Liver (tissue), 9 donors: ENCODE data around the gene FNBP1L. TPM values are rescaled to one million over a fixed set of nuclear protein-coding genes. Genes with fewer than 3 reads are reported as not detected.
A peak's percentile ranks its signal among the peaks of the same experiment; 100 is the strongest.

Experiments used
- DNase-seq: peaks from one replicate; pipeline ENCODE4 v3.0.0-alpha.2; 2017; ENCODE audit warnings: low spot score
- H3K27ac ChIP-seq, 2 donors: one replicate each; pipeline ENCODE4 v1.7.0; 2013; ENCODE audit warnings: inconsistent platforms in 2 of 2, low read length in 2 of 2, control low read depth in 1 of 2, low read depth in 1 of 2, mild to moderate bottlenecking in 1 of 2
- H3K27me3 ChIP-seq, 4 donors: one replicate each; pipeline versions ENCODE4 v1.6.1 to v1.7.0; 2013; ENCODE audit warnings: low read length in 3 of 4, inconsistent platforms in 1 of 4, mild to moderate bottlenecking in 1 of 4, moderate library complexity in 1 of 4; ENCODE audit not compliant: control insufficient read depth in 4 of 4, insufficient read depth in 4 of 4
- H3K36me3 ChIP-seq, 4 donors: one replicate each; pipeline versions ENCODE4 v1.6.1 to v1.7.0; 2013; ENCODE audit warnings: low read length in 3 of 4, mild to moderate bottlenecking in 3 of 4, low read depth in 1 of 4, moderate library complexity in 1 of 4; ENCODE audit not compliant: control insufficient read depth in 4 of 4, insufficient read depth in 3 of 4
- H3K4me1 ChIP-seq, 4 donors: one replicate each; pipeline versions ENCODE4 v1.6.1 to v1.7.0; 2013; ENCODE audit warnings: low read length in 3 of 4, mild to moderate bottlenecking in 3 of 4, moderate library complexity in 1 of 4; ENCODE audit not compliant: control insufficient read depth in 4 of 4, insufficient read depth in 4 of 4
- H3K4me3 ChIP-seq, 3 donors: one replicate each; pipeline versions ENCODE4 v1.6.1 to v1.7.0; 2013; ENCODE audit warnings: low read length in 3 of 3, control low read depth in 1 of 3, low read depth in 1 of 3, mild to moderate bottlenecking in 1 of 3
- H3K9ac ChIP-seq, 2 donors: one replicate each; pipeline ENCODE4 v1.7.0; 2013; ENCODE audit warnings: low read length in 2 of 2, mild to moderate bottlenecking in 2 of 2, moderate library complexity in 2 of 2, control low read depth in 1 of 2, low read depth in 1 of 2
- H3K9me3 ChIP-seq, 4 donors: one replicate each; pipeline versions ENCODE4 v1.6.1 to v1.7.0; 2013; ENCODE audit warnings: low read length in 3 of 4; ENCODE audit not compliant: control insufficient read depth in 4 of 4
- EGR1 ChIP-seq, 2 donors: IDR thresholded peaks; 2 replicates each; pipeline ENCODE4 v1.6.1; 2016 to 2018; ENCODE audit warnings: antibody characterized with exemption in 2 of 2, low read depth in 2 of 2
- FOXA1 ChIP-seq: IDR thresholded peaks from 2 replicates; pipeline ENCODE4 v1.6.1; 2016; ENCODE audit warnings: antibody characterized with exemption
- FOXA2 ChIP-seq: IDR thresholded peaks from 2 replicates; pipeline ENCODE4 v1.6.1; 2016; ENCODE audit warnings: antibody characterized with exemption
- HNF4A ChIP-seq, 2 donors: conservative IDR thresholded peaks; 2 replicates each; pipeline ENCODE4 v1.6.1; 2016; ENCODE audit warnings: antibody characterized with exemption in 2 of 2, mild to moderate bottlenecking in 2 of 2
- HNF4G ChIP-seq: IDR thresholded peaks from 2 replicates; pipeline ENCODE4 v1.6.1; 2016; ENCODE audit warnings: antibody characterized with exemption
- JUND ChIP-seq, 2 donors: IDR thresholded peaks; 2 replicates each; pipeline ENCODE4 v1.6.1; 2016; ENCODE audit warnings: antibody characterized with exemption in 2 of 2
- NR2F2 ChIP-seq: IDR thresholded peaks from 2 replicates; pipeline ENCODE4 v1.6.1; 2016; ENCODE audit warnings: antibody characterized with exemption
- RAD21 ChIP-seq, 2 donors: IDR thresholded peaks; 2 replicates each; pipeline ENCODE4 v1.6.1; 2016; ENCODE audit warnings: antibody characterized with exemption in 2 of 2, mild to moderate bottlenecking in 2 of 2
- SP1 ChIP-seq: IDR thresholded peaks from 2 replicates; pipeline ENCODE4 v1.6.1; 2018; ENCODE audit warnings: antibody characterized with exemption, mild to moderate bottlenecking
- TAF1 ChIP-seq: conservative IDR thresholded peaks from 2 replicates; pipeline ENCODE4 v1.6.1; 2016; ENCODE audit warnings: antibody characterized with exemption, mild to moderate bottlenecking
- YY1 ChIP-seq: IDR thresholded peaks from 2 replicates; pipeline ENCODE4 v1.6.1; 2016; ENCODE audit warnings: antibody characterized with exemption, mild to moderate bottlenecking
- WGBS: extraction: QIAGEN DNeasy Blood & Tissue Kit; methylation state at CpG from one replicate; pipeline ENCODE4 v1.1.7; 2013; 5-methylcytosine and 5-hydroxymethylcytosine counted together
- polyA plus RNA-seq, 2 donors: library from polyadenylated mRNA; stranded (reverse) in 1 of 2; unstranded in 1 of 2; fragments of 200-250 nt in 1 of 2; fragments of >200 nt in 1 of 2; fragmentation: Nextera tagmentation in 1 of 2; extraction: Ambion mirVana in 1 of 2; gene quantifications; one replicate each; pipeline versions ENCODE4 v1.2.1 to v1.2.3, GENCODE V29; 2013 to 2015
- total RNA-seq, 2 donors: library from RNA; depleted of rRNA; stranded (reverse); fragments of >200 nt; gene quantifications; one replicate each; pipeline ENCODE4 v1.2.3, GENCODE V29; 2014
- TF ChIP-seq, protein P1 (sequence below): IDR thresholded peaks from 2 replicates; pipeline ENCODE4 v1.6.1; 2016; ENCODE audit warnings: antibody characterized with exemption, mild to moderate bottlenecking
- TF ChIP-seq, protein P2 (sequence below): fragments of 150-350 bp; IDR thresholded peaks from 2 replicates; pipeline ENCODE4 v1.5.1; 2017; ENCODE audit warnings: improper control_type of control experiment, low read depth, low read length; ENCODE audit not compliant: missing input control
- TF ChIP-seq, protein P3 (sequence below): IDR thresholded peaks from 2 replicates; pipeline ENCODE4 v1.6.1; 2016; ENCODE audit warnings: antibody characterized with exemption
- TF ChIP-seq, protein P4 (sequence below): IDR thresholded peaks from 2 replicates; pipeline ENCODE4 v1.6.1; 2016; ENCODE audit warnings: antibody characterized with exemption
- TF ChIP-seq, protein P5 (sequence below): IDR thresholded peaks from 2 replicates; pipeline ENCODE4 v1.6.1; 2016; ENCODE audit warnings: antibody characterized with exemption
- donor health status: healthy.
- donor health status: healthy.
- donor health status: healthy.
- donor health status: healthy.
- donor health status: healthy.

The FNBP1L gene
- total and polyA plus RNA-seq, 4 donors, result 5.3 to 13.5 (median 8.9) TPM

DNA sequence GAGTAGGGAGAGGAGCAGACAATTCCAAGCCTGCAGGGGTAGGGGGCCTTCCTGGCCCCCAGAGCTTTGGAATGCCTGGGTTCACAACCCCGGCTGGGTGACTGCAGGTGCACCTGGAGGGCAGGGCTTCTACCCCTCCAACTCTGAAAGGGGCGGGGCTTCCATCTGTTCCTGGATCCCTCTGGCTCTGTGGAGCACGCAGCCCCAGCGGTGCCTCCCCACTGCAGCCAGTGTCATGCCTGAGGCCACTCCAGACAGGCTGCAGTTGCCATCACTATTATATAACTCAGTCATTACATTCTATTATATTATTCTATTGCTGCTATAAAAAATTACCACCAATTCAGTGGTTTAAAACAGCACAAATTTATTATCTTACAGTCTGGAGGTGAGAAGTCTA is 12.5 kb upstream of the FNBP1L start:
- Histone ChIP-seq H3K27ac (no peak overlapping the region), H3K9me3 (no peaks in the 10 kb centered on the region), H3K4me3 (no peak overlapping the region), H3K9ac (no peak overlapping the region), H3K36me3 (no peaks in the 10 kb centered on the region), H3K27me3 (no peaks in the 10 kb centered on the region), H3K4me1 (peaks cover 0 to 6% (median 3%) of the 10 kb centered on the region in 4 donors)
- WGBS, result 80% methylated on average over 4 of the region's 4 CpGs
- no peak for TF ChIP-seq EGR1 (IDR thresholded peaks at IDR 0.05; ENCODE audit: low read depth in 2 of 2)
- DNase-seq, result no peak

DNA sequence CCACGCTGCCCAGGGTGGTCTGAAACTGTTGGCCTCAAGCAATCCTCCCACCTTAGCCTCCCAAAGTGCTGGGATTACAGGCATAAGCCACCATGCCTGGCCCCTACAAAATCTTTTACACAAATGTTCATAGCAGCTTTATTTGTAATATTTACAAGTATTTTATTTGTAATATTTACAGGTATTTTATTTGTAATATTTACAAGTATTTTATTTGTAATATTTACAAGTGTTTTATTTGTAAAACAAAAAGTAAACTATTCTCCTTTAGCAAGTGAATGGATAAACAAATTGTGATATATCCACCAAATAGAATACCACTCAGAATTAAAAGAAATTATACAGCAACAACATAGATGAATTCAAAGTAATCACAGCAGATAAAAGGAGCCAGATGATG is 11.4 kb upstream of the FNBP1L start:
- WGBS, result 76% methylated on average over 1 of the region's 1 CpG
- no peak overlapping the region for H3K27ac ChIP-seq

DNA sequence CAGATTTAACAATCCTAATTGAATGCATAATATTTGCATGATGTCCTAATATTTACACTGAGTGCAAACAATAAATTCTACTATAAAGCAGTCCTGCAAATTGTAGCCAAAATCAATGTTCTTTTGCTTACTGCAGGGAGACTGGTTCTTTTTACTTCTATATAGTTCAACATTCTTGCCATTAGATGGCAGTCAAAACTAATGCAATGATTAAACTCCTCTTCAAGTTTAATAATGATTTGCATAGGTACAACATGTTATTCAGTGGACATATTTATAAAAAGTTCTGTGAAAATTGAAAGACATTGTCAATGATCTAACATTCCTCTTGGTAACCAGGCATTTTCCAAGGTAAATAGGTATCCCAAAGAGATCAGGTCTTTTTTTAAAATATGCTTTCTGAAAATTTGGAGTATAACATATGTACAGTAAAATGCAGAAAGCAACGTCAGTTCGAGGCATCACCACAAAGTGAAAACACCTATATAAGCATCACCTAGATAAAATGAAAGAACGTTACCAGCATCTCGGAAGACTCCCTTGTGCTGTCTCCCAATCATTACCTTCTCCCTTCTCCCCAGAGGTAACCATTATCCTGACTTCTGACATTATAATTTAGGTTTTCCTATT is 9.8 kb upstream of the FNBP1L start:
- 38% methylated on average over 4 of the region's 4 CpGs for WGBS
- no peak for DNase-seq
- H3K9ac ChIP-seq, result no peak overlapping the region
- no peaks in the 10 kb centered on the region for H3K27me3 ChIP-seq
- H3K4me3 ChIP-seq, result no peak overlapping the region
- peaks cover 0 to 6% (median 1%) of the 10 kb centered on the region in 4 donors for H3K4me1 ChIP-seq
- H3K27ac ChIP-seq, result no peak overlapping the region
- H3K9me3 ChIP-seq, result no peaks in the 10 kb centered on the region
- no peaks in the 10 kb centered on the region for H3K36me3 ChIP-seq
- TF ChIP-seq SP1 (no peak), FOXA2 (no peak), YY1 (no peak), RAD21 (IDR thresholded peaks at IDR 0.05) (peak; percentile 94), NR2F2 (no peak), HNF4G (no peak), FOXA1 (no peak), EGR1 (IDR thresholded peaks at IDR 0.05; ENCODE audit: low read depth in 2 of 2) (no peak), JUND (IDR thresholded peaks at IDR 0.05) (no peak), HNF4A (conservative IDR thresholded peaks at IDR 0.05) (no peak)
- TF ChIP-seq, protein P1, sequence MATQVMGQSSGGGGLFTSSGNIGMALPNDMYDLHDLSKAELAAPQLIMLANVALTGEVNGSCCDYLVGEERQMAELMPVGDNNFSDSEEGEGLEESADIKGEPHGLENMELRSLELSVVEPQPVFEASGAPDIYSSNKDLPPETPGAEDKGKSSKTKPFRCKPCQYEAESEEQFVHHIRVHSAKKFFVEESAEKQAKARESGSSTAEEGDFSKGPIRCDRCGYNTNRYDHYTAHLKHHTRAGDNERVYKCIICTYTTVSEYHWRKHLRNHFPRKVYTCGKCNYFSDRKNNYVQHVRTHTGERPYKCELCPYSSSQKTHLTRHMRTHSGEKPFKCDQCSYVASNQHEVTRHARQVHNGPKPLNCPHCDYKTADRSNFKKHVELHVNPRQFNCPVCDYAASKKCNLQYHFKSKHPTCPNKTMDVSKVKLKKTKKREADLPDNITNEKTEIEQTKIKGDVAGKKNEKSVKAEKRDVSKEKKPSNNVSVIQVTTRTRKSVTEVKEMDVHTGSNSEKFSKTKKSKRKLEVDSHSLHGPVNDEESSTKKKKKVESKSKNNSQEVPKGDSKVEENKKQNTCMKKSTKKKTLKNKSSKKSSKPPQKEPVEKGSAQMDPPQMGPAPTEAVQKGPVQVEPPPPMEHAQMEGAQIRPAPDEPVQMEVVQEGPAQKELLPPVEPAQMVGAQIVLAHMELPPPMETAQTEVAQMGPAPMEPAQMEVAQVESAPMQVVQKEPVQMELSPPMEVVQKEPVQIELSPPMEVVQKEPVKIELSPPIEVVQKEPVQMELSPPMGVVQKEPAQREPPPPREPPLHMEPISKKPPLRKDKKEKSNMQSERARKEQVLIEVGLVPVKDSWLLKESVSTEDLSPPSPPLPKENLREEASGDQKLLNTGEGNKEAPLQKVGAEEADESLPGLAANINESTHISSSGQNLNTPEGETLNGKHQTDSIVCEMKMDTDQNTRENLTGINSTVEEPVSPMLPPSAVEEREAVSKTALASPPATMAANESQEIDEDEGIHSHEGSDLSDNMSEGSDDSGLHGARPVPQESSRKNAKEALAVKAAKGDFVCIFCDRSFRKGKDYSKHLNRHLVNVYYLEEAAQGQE, result no peak
- TF ChIP-seq, protein P2, sequence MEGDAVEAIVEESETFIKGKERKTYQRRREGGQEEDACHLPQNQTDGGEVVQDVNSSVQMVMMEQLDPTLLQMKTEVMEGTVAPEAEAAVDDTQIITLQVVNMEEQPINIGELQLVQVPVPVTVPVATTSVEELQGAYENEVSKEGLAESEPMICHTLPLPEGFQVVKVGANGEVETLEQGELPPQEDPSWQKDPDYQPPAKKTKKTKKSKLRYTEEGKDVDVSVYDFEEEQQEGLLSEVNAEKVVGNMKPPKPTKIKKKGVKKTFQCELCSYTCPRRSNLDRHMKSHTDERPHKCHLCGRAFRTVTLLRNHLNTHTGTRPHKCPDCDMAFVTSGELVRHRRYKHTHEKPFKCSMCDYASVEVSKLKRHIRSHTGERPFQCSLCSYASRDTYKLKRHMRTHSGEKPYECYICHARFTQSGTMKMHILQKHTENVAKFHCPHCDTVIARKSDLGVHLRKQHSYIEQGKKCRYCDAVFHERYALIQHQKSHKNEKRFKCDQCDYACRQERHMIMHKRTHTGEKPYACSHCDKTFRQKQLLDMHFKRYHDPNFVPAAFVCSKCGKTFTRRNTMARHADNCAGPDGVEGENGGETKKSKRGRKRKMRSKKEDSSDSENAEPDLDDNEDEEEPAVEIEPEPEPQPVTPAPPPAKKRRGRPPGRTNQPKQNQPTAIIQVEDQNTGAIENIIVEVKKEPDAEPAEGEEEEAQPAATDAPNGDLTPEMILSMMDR, result peak; percentile 65
- TF ChIP-seq, protein P3, sequence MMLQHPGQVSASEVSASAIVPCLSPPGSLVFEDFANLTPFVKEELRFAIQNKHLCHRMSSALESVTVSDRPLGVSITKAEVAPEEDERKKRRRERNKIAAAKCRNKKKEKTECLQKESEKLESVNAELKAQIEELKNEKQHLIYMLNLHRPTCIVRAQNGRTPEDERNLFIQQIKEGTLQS, result no peak
- TF ChIP-seq, protein P4, sequence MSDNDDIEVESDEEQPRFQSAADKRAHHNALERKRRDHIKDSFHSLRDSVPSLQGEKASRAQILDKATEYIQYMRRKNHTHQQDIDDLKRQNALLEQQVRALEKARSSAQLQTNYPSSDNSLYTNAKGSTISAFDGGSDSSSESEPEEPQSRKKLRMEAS, result no peak
- TF ChIP-seq, protein P5, sequence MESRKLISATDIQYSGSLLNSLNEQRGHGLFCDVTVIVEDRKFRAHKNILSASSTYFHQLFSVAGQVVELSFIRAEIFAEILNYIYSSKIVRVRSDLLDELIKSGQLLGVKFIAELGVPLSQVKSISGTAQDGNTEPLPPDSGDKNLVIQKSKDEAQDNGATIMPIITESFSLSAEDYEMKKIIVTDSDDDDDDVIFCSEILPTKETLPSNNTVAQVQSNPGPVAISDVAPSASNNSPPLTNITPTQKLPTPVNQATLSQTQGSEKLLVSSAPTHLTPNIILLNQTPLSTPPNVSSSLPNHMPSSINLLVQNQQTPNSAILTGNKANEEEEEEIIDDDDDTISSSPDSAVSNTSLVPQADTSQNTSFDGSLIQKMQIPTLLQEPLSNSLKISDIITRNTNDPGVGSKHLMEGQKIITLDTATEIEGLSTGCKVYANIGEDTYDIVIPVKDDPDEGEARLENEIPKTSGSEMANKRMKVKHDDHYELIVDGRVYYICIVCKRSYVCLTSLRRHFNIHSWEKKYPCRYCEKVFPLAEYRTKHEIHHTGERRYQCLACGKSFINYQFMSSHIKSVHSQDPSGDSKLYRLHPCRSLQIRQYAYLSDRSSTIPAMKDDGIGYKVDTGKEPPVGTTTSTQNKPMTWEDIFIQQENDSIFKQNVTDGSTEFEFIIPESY, result no peak

More for the DNA sequence above, 11.4 kb upstream of the FNBP1L start:
- H3K9me3 ChIP-seq, result no peaks in the 10 kb centered on the region
- no peak for DNase-seq
- TF ChIP-seq, protein P4, result no peak
- TF ChIP-seq, protein P3, result no peak
- no peak for TF ChIP-seq RAD21 (IDR thresholded peaks at IDR 0.05)
- no peak for TF ChIP-seq SP1
- no peak for TF ChIP-seq TAF1
- no peak for TF ChIP-seq FOXA1
- no peak for TF ChIP-seq EGR1 (IDR thresholded peaks at IDR 0.05; ENCODE audit: low read depth in 2 of 2)
- H3K27me3 ChIP-seq, result no peaks in the 10 kb centered on the region
- H3K36me3 ChIP-seq, result no peaks in the 10 kb centered on the region
- peaks cover 0 to 6% (median 3%) of the 10 kb centered on the region in 4 donors for H3K4me1 ChIP-seq
- no peak overlapping the region for H3K9ac ChIP-seq
- no peak overlapping the region for H3K4me3 ChIP-seq
